Measurements from ENCODE around the gene SH3RF3. TPM values are rescaled to one million over a fixed set of nuclear protein-coding genes. Genes with fewer than 3 reads are reported as not detected.

SH3RF3 gene
- total and polyA plus RNA-seq, 2 of the 13 experiments (the other 11 are each of a cell fraction or from before 2014, with no cell fraction given), result 0.04 TPM; not detected in 1

- TF ChIP-seq ZNF704 (CRISPR knock-in tag; IDR thresholded peaks at IDR 0.05; ENCODE audit: borderline replicate concordance), result no peak
Observed at GRCh38 chr2:109435901-109436598, 307.0 kb downstream of the SH3RF3 start (continued).

- FAIRE-seq, result no peak
- no peak overlapping the region for H3K4me2 ChIP-seq (ENCODE audit: low read depth, low read length)
- intact Hi-C loops (cut with micrococcal nuclease; ENCODE audit: unreplicated experiment) (no loop called here), in situ Hi-C loops (cut with HindIII; ENCODE audit: extremely low pct_ligation_motif_present, low pct_unique_long_range_greater_than_20kb) (no loop called here)
- no peaks in the 10 kb centered on the region for H3K36me3 ChIP-seq (replicated peaks in 1 of 2; ENCODE audit: control insufficient read depth in 1 of 2, insufficient read depth in 2 of 2, low read length in 2 of 2)
- BruUV-seq (replicated peaks), result no TSS peak
- peaks cover 0 to 15% of the 10 kb centered on the region in 2 experiments; a peak in 4 of 5 replicates for H3K27me3 ChIP-seq (ENCODE audit: control insufficient read depth in 1 of 2, insufficient read depth in 2 of 2, low read length in 2 of 2)
- WGBS (ENCODE audit: low lambda C conversion rate), result 56% methylated on average over 13 of the region's 15 CpGs
- POLR2A ChIA-PET, result no interaction called here
- H3K4me3 ChIP-seq (replicated peaks in 1 of 3; ENCODE audit: insufficient read depth in 1 of 3, low read depth in 2 of 3, low read length in 3 of 3), result no peak overlapping the region
- CTCF ChIA-PET (ENCODE audit: low intra/inter-chr PET ratio, low total read pairs), result no interaction called here
- H3K9ac ChIP-seq (ENCODE audit: insufficient read depth, low read depth, low read length), result no peak overlapping the region
- no peak overlapping the region for H2AFZ ChIP-seq (ENCODE audit: low read length)
- peaks cover 7% of the 10 kb centered on the region; the same call in 1 of the 2 replicates for H3K9me3 ChIP-seq (ENCODE audit: low read length)
- no peak for ATAC-seq
- no peak for TF ChIP-seq ZNF879 (CRISPR knock-in tag; IDR thresholded peaks at IDR 0.05)
- no peak for TF ChIP-seq ZNF138 (CRISPR knock-in tag; IDR thresholded peaks at IDR 0.05; ENCODE audit: low read depth)
- TF ChIP-seq HIC2 (CRISPR knock-in tag; IDR thresholded peaks at IDR 0.05; ENCODE audit: low read depth), result no peak
- TF ChIP-seq SIN3B (IDR thresholded peaks at IDR 0.05; ENCODE audit: low read length), result no peak
- no peak for TF ChIP-seq E2F1 (CRISPR knock-in tag; IDR thresholded peaks at IDR 0.05)
- no peak for TF ChIP-seq ERF (CRISPR knock-in tag; IDR thresholded peaks at IDR 0.05)
- no peak for TF ChIP-seq ZBTB7A (CRISPR knock-in tag; IDR thresholded peaks at IDR 0.05)
- TF ChIP-seq TRAFD1 (CRISPR knock-in tag; IDR thresholded peaks at IDR 0.05; ENCODE audit: borderline replicate concordance), result no peak
- no peak for TF ChIP-seq ZNF724P (CRISPR knock-in tag; IDR thresholded peaks at IDR 0.05; ENCODE audit: borderline replicate concordance)
- no peaks in the 10 kb centered on the region for H4K20me1 ChIP-seq (ENCODE audit: insufficient read depth, low read length)
- H3K79me2 ChIP-seq (ENCODE audit: insufficient read depth, low read length), result no peaks in the 10 kb centered on the region
- H3K4me1 ChIP-seq (ENCODE audit: insufficient read depth, low read length), result no peaks in the 10 kb centered on the region
- no peak overlapping the region for H3K27ac ChIP-seq (ENCODE audit: extremely low read length, insufficient read depth, low read length)
- DNase-seq (ENCODE audit: low spot score), result no peak
Observed at GRCh38 chr2:109436610-109437225, 307.7 kb downstream of the SH3RF3 start.
